K562 (cell line): ENCODE measurements around the gene TRIO. TPM values are rescaled to one million over a fixed set of nuclear protein-coding genes. Genes with fewer than 3 reads are reported as not detected.

ENCODE experiments used
- ATAC-seq: fragments of 200-7000 bp; cut with Tn5 transposase; 3 replicates; pipeline ENCODE4 v1.9.1; 2020; ENCODE audit warnings: moderate library complexity
- BruUV-seq: library from RNA; stranded (reverse); fragments of 400-500 nt; replicated peaks from 2 replicates; lab custom pipeline; 2021; lab: Mats Ljungman, UMichigan
- CTCF ChIA-PET: fragments of 300-600 bp; formaldehyde crosslinking; extraction: SDS; loops from one replicate; lab custom pipeline; 2021; ENCODE audit warnings: low intra/inter-chr PET ratio; lab: Yijun Ruan, JAX
- POLR2A ChIA-PET: fragments of 300-600, 350-650 bp; sonication (Branson Sonifier 250); formaldehyde crosslinking; extraction: SDS; loops from one replicate; lab custom pipeline; 2021; ENCODE audit warnings: antibody characterized with exemption, inconsistent platforms; lab: Yijun Ruan, JAX
- DNase-seq, 4 experiments: peaks; one replicate each; pipeline versions ENCODE4 v3.0.0 to v3.0.0-alpha.2; 2011 to 2018; ENCODE audit warnings: low spot score in 3 of 4, mixed read lengths in 3 of 4; ENCODE audit errors: extremely low read depth in 1 of 4
- FAIRE-seq: peaks from 2 replicates; lab custom pipeline; 2011; peaks lifted over from hg19 to GRCh38; lab: Jason Lieb, UNC
- H2AFZ ChIP-seq: 2 replicates; pipeline ENCODE4 v1.6.0; 2011; ENCODE audit warnings: low read depth, low read length, control low read depth, inconsistent platforms
- H3K27ac ChIP-seq: fragments of 200-600 bp; 3 replicates; pipeline ENCODE4 v1.8.0; 2011; ENCODE audit warnings: low read depth, mild to moderate bottlenecking, control low read depth, inconsistent platforms, low read length, moderate library complexity, mixed read lengths; ENCODE audit errors: extremely low read depth
- H3K27me3 ChIP-seq, 2 experiments: fragments of 300-600 bp in 1 of 2; 2 replicates in 1 of 2; 3 replicates in 1 of 2; pipeline versions ENCODE4 v1.6.0 to v1.8.0; 2011; ENCODE audit warnings: inconsistent platforms in 2 of 2, low read length in 2 of 2, mild to moderate bottlenecking in 1 of 2, mixed read lengths in 1 of 2, moderate library complexity in 1 of 2; ENCODE audit not compliant: control insufficient read depth in 2 of 2, insufficient read depth in 2 of 2
- H3K36me3 ChIP-seq: fragments of 300-600 bp; 3 replicates; pipeline ENCODE4 v1.8.0; 2011; ENCODE audit warnings: mild to moderate bottlenecking, low read length, inconsistent platforms; ENCODE audit not compliant: control insufficient read depth, insufficient read depth
- H3K4me1 ChIP-seq, 2 experiments: fragments of 200-600 bp in 1 of 2; replicated peaks in 1 of 2; 2 replicates in 1 of 2; 3 replicates in 1 of 2; pipeline versions ENCODE4 v1.5.1 to v1.8.0; 2011; ENCODE audit warnings: inconsistent platforms in 2 of 2, low read length in 2 of 2, mild to moderate bottlenecking in 1 of 2, mixed read lengths in 1 of 2, moderate library complexity in 1 of 2; ENCODE audit not compliant: control insufficient read depth in 2 of 2, insufficient read depth in 2 of 2
- H3K4me2 ChIP-seq: 2 replicates; pipeline ENCODE4 v1.6.1; 2011; ENCODE audit warnings: low read length, control low read depth, inconsistent platforms, mixed read lengths; ENCODE audit not compliant: insufficient read depth
- H3K4me3 ChIP-seq: fragments of 200-600 bp; sonication (generic), shearing (Covaris generic); 2 replicates; pipeline ENCODE4 v1.5.1; 2016; ENCODE audit warnings: control low read depth, inconsistent platforms
- H3K79me2 ChIP-seq: fragments of 200-600 bp; 3 replicates; pipeline ENCODE4 v1.8.0; 2011; ENCODE audit warnings: low read length, inconsistent platforms; ENCODE audit not compliant: control insufficient read depth, insufficient read depth
- H3K9ac ChIP-seq, 2 experiments: 2 replicates each; pipeline versions ENCODE4 v1.6.0 to v1.6.1; 2011; ENCODE audit warnings: low read depth in 2 of 2, low read length in 2 of 2, control low read depth in 1 of 2, inconsistent platforms in 1 of 2, mild to moderate bottlenecking in 1 of 2, mixed read lengths in 1 of 2; ENCODE audit not compliant: insufficient read depth in 1 of 2
- H3K9me1 ChIP-seq: one replicate; pipeline ENCODE4 v1.6.0; 2011; ENCODE audit warnings: inconsistent platforms, mild to moderate bottlenecking, low read length, moderate library complexity; ENCODE audit not compliant: control insufficient read depth, insufficient read depth
- H3K9me3 ChIP-seq: replicated peaks from 2 replicates; pipeline ENCODE4 v1.5.1; 2011; ENCODE audit warnings: low read depth, low read length, inconsistent platforms; ENCODE audit not compliant: control insufficient read depth, insufficient read depth
- H4K20me1 ChIP-seq: replicated peaks from 2 replicates; pipeline ENCODE4 v1.6.1; 2011; ENCODE audit warnings: low read length, inconsistent platforms, mixed read lengths; ENCODE audit not compliant: control insufficient read depth, insufficient read depth
- BRCA1 ChIP-seq, 2 experiments: fragments of 450-650 bp in 1 of 2; sonication (generic) in 1 of 2; formaldehyde crosslinking in 1 of 2; IDR thresholded peaks; 2 replicates each; pipeline versions ENCODE4 v1.5.0 to v1.6.1; 2017 to 2020; ENCODE audit warnings: mild to moderate bottlenecking in 1 of 2, missing genetic modification reagents in 1 of 2
- CTCFL ChIP-seq: IDR thresholded peaks from 2 replicates; pipeline ENCODE4 v1.6.1; 2011; ENCODE audit warnings: borderline replicate concordance, low read depth, mild to moderate bottlenecking, moderate library complexity, low read length; ENCODE audit not compliant: insufficient read depth, poor library complexity, severe bottlenecking
- MAZ ChIP-seq, 2 experiments: fragments of 450-650 bp in 1 of 2; sonication (generic) in 1 of 2; formaldehyde crosslinking; IDR thresholded peaks in 1 of 2; conservative IDR thresholded peaks in 1 of 2; 2 replicates each; pipeline versions ENCODE4 v1.4.0 to v1.5.0; 2020; ENCODE audit warnings: mild to moderate bottlenecking in 1 of 2, missing genetic modification reagents in 1 of 2
- MLX ChIP-seq, 2 experiments: fragments of 450-650 bp in 1 of 2; sonication (generic) in 1 of 2; formaldehyde crosslinking; conservative IDR thresholded peaks; 2 replicates each; pipeline versions ENCODE4 v1.4.0 to v1.8.1; 2020 to 2022; ENCODE audit warnings: mild to moderate bottlenecking in 1 of 2, missing genetic modification reagents in 1 of 2
- POLR2H ChIP-seq: IDR thresholded peaks from 2 replicates; pipeline ENCODE4 v1.6.1; 2016; ENCODE audit warnings: missing genetic modification characterization, low read depth, mild to moderate bottlenecking, control low read depth, missing compliant biosample characterization, moderate library complexity
- RAD21 ChIP-seq, 2 experiments: fragments of 250-450 bp in 1 of 2; fragments of 450-650 bp in 1 of 2; sonication (Bioruptor Pico) in 1 of 2; formaldehyde crosslinking in 1 of 2; IDR thresholded peaks in 1 of 2; conservative IDR thresholded peaks in 1 of 2; 2 replicates each; pipeline versions ENCODE4 v1.4.0 to v1.8.0; 2020 to 2022; ENCODE audit warnings: mild to moderate bottlenecking in 2 of 2, moderate library complexity in 1 of 2
- SPI1 ChIP-seq: IDR thresholded peaks from 2 replicates; pipeline ENCODE4 v1.6.1; 2011; ENCODE audit warnings: low read depth, low read length, control low read depth, borderline replicate concordance
- SRSF1 ChIP-seq: fragments of 200-400 bp; formaldehyde crosslinking; IDR thresholded peaks from 2 replicates; pipeline ENCODE4 v1.6.1; 2017; ENCODE audit warnings: mild to moderate bottlenecking, low read depth, low read length, moderate library complexity
- TAF9B ChIP-seq: fragments of 450-650 bp; IDR thresholded peaks from 2 replicates; pipeline ENCODE4 v1.6.1; 2018; ENCODE audit warnings: mild to moderate bottlenecking; ENCODE audit not compliant: partially characterized antibody
- WGBS: fragments of 100-300 bp; shearing (Covaris generic); methylation state at CpG from one replicate; pipeline ENCODE4 v1.1.6; 2016; ENCODE audit warnings: low coverage, mixed read lengths; ENCODE audit not compliant: insufficient coverage; ENCODE audit errors: missing lambda C conversion rate; 5-methylcytosine and 5-hydroxymethylcytosine counted together
- in situ Hi-C: fragments of 300-500 bp; cut with MboI; formaldehyde crosslinking; loops from 4 replicates; pipeline ENCODE4 v1.15.0; 2018; ENCODE audit warnings: inconsistent platforms, mixed read lengths
- intact Hi-C: fragments of 100-400 bp; cut with micrococcal nuclease; formaldehyde crosslinking; loops from 2 replicates; pipeline ENCODE4 v1.14.2; 2022
- polyA plus RNA-seq, 8 experiments: library from polyadenylated mRNA; depleted of rRNA in 4 of 8; stranded (reverse) in 5 of 8; unstranded in 3 of 8; fragments of >200 nt; fragmentation: Nextera tagmentation in 2 of 8; fragmentation: Illumina TruSeq in 1 of 8; extraction: Ambion mirVana in 2 of 8; extraction: Trizol in 1 of 8; gene quantifications; 2 replicates each; pipeline versions ENCODE4 v1.2.1 to v1.2.3, GENCODE V29; 2011 to 2014; ENCODE audit warnings: inconsistent platforms in 1 of 8, missing spikeins in 1 of 8
- total RNA-seq, 7 experiments: library from RNA; depleted of rRNA in 6 of 7; stranded (reverse); fragments of >200 nt in 6 of 7; fragmentation: Illumina TruSeq in 2 of 7; extraction: Trizol in 2 of 7; gene quantifications; 2 replicates each; pipeline versions ENCODE4 v1.2.1 to v1.2.3, GENCODE V29; 2011 to 2021; ENCODE audit warnings: low replicate concordance in 1 of 7

TRIO gene
- total and polyA plus RNA-seq, 9 of the 15 experiments (the other 6 are each of a cell fraction or from before 2014, with no cell fraction given): 0.24 to 5.0 (median 1.1) TPM

GRCh38 chr5:14545308-14545707 lies 402.2 kb downstream of the TRIO start:
- H3K36me3 ChIP-seq: no peaks in the 10 kb centered on the region
- FAIRE-seq (no peak), DNase-seq (no peak), ATAC-seq (no peak)
- H3K9me3 ChIP-seq: no peaks in the 10 kb centered on the region
- H3K9ac ChIP-seq: no peak overlapping the region
- no peak overlapping the region for H3K27ac ChIP-seq
- ChIA-PET CTCF (no interaction called here), POLR2A (no interaction called here)
- no TSS peak for BruUV-seq
- no peaks in the 10 kb centered on the region for H4K20me1 ChIP-seq
- no peak overlapping the region for H3K4me3 ChIP-seq
- H3K4me2 ChIP-seq: no peak overlapping the region
- intact Hi-C loops: no loop called here
- no peaks in the 10 kb centered on the region for H3K9me1 ChIP-seq
- no peaks in the 10 kb centered on the region for H3K27me3 ChIP-seq
- no peaks in the 10 kb centered on the region for H3K4me1 ChIP-seq
- 13% methylated on average over 3 of the region's 3 CpGs for WGBS
- no peaks in the 10 kb centered on the region for H3K79me2 ChIP-seq
- no peak for TF ChIP-seq TAF9B
- peak; percentile 65; the same call in 1 of the 2 replicates for TF ChIP-seq SPI1
- in situ Hi-C loops: no loop called here
- H2AFZ ChIP-seq: no peak overlapping the region

GRCh38 chr5:14545862-14546261 lies 402.7 kb downstream of the TRIO start:
- no peaks in the 10 kb centered on the region for H3K36me3 ChIP-seq
- no peak overlapping the region for H2AFZ ChIP-seq
- H3K79me2 ChIP-seq: no peaks in the 10 kb centered on the region
- intact Hi-C loops: no loop called here
- DNase-seq (no peak), ATAC-seq (no peak), FAIRE-seq (no peak)
- no peaks in the 10 kb centered on the region; a peak in 1 of 5 replicates for H3K27me3 ChIP-seq
- CTCF ChIA-PET: no interaction called here
- H3K9me1 ChIP-seq: no peaks in the 10 kb centered on the region
- H3K4me3 ChIP-seq: no peak overlapping the region
- no peak overlapping the region for H3K27ac ChIP-seq
- 0% methylated on average over 1 of the region's 1 CpG for WGBS
- no TSS peak for BruUV-seq
- no peaks in the 10 kb centered on the region for H3K4me1 ChIP-seq
- in situ Hi-C loops: no loop called here
- H3K9me3 ChIP-seq: no peaks in the 10 kb centered on the region
- POLR2A ChIA-PET: no interaction called here
- H4K20me1 ChIP-seq: no peaks in the 10 kb centered on the region
- no peak overlapping the region for H3K9ac ChIP-seq
- H3K4me2 ChIP-seq: no peak overlapping the region
- TF ChIP-seq BRCA1 (IDR thresholded peaks at IDR 0.05) (no peak), BRCA1 (CRISPR knock-in tag; IDR thresholded peaks at IDR 0.05) (no peak), RAD21 (CRISPR knock-in tag; conservative IDR thresholded peaks at IDR 0.05 in 1 of 2, IDR thresholded peaks at IDR 0.05 in 1 of 2) (no peak), CTCFL (no peak), MAZ (CRISPR knock-in tag; conservative IDR thresholded peaks at IDR 0.05 in 1 of 2, IDR thresholded peaks at IDR 0.05 in 1 of 2) (no peak), SRSF1 (no peak), MLX (CRISPR knock-in tag; conservative IDR thresholded peaks at IDR 0.05) (no peak), POLR2H (no peak)
